ENCODE results near the gene C12orf76. TPM values are rescaled to one million over a fixed set of nuclear protein-coding genes. Genes with fewer than 3 reads are reported as not detected.
"Not testable (repeated sequence)": the region's sequence is repeated elsewhere in the genome, so short reads cannot be mapped to it uniquely, and the experiment has no call there.

The C12orf76 gene
- total and polyA plus RNA-seq, 2 of the 13 experiments (the other 11 are each of a cell fraction or from before 2014, with no cell fraction given) = 15.8 to 38.4 TPM

- Histone ChIP-seq H4K20me1 (ENCODE audit: insufficient read depth, low read length) (no peaks in the 10 kb centered on the region), H3K9me3 (ENCODE audit: low read length) (no peaks in the 10 kb centered on the region), H3K79me2 (ENCODE audit: insufficient read depth, low read length) (no peaks in the 10 kb centered on the region), H2AFZ (ENCODE audit: low read length) (no peak overlapping the region), H3K36me3 (replicated peaks in 1 of 2; ENCODE audit: control insufficient read depth in 1 of 2, insufficient read depth in 2 of 2, low read length in 2 of 2) (no peaks in the 10 kb centered on the region), H3K4me3 (replicated peaks in 1 of 3; ENCODE audit: insufficient read depth in 1 of 3, low read depth in 2 of 3, low read length in 3 of 3) (no peak overlapping the region), H3K27me3 (ENCODE audit: control insufficient read depth in 1 of 2, insufficient read depth in 2 of 2, low read length in 2 of 2) (no peaks in the 10 kb centered on the region), H3K27ac (ENCODE audit: extremely low read length, insufficient read depth, low read length) (no peak overlapping the region), H3K4me1 (ENCODE audit: insufficient read depth, low read length) (peaks cover 8% of the 10 kb centered on the region), H3K9ac (ENCODE audit: insufficient read depth, low read depth, low read length) (no peak overlapping the region), H3K4me2 (ENCODE audit: low read depth, low read length) (no peak overlapping the region)
- in situ Hi-C loops (cut with HindIII; ENCODE audit: extremely low pct_ligation_motif_present, low pct_unique_long_range_greater_than_20kb) (no loop called here), intact Hi-C loops (cut with micrococcal nuclease; ENCODE audit: unreplicated experiment) (no loop called here)
- 59% methylated on average over 2 of the region's 2 CpGs for WGBS (ENCODE audit: low lambda C conversion rate)
- TF ChIP-seq, protein P1, sequence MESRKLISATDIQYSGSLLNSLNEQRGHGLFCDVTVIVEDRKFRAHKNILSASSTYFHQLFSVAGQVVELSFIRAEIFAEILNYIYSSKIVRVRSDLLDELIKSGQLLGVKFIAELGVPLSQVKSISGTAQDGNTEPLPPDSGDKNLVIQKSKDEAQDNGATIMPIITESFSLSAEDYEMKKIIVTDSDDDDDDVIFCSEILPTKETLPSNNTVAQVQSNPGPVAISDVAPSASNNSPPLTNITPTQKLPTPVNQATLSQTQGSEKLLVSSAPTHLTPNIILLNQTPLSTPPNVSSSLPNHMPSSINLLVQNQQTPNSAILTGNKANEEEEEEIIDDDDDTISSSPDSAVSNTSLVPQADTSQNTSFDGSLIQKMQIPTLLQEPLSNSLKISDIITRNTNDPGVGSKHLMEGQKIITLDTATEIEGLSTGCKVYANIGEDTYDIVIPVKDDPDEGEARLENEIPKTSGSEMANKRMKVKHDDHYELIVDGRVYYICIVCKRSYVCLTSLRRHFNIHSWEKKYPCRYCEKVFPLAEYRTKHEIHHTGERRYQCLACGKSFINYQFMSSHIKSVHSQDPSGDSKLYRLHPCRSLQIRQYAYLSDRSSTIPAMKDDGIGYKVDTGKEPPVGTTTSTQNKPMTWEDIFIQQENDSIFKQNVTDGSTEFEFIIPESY (CRISPR knock-in tag; IDR thresholded peaks at IDR 0.05) = peak; percentile 48; the same call in 1 of the 2 replicates
- TF ChIP-seq ZNF333 (CRISPR knock-in tag; IDR thresholded peaks at IDR 0.05; ENCODE audit: borderline replicate concordance) = no peak
- BruUV-seq (replicated peaks) = no TSS peak
- ATAC-seq = peak; percentile 48; the same call in 2 of the 3 replicates
- CTCF ChIA-PET (ENCODE audit: low intra/inter-chr PET ratio, low total read pairs) = no interaction called here
- no peak for DNase-seq (ENCODE audit: low spot score)
- no peak for FAIRE-seq
- POLR2A ChIA-PET = no interaction called here
Observed at GRCh38 chr12:110068654-110069053, 20.3 kb upstream of the C12orf76 start.

- intact Hi-C loops (cut with micrococcal nuclease; ENCODE audit: unreplicated experiment); H4K20me1 ChIP-seq (ENCODE audit: insufficient read depth, low read length); BruUV-seq (replicated peaks); in situ Hi-C loops (cut with HindIII; ENCODE audit: extremely low pct_ligation_motif_present, low pct_unique_long_range_greater_than_20kb); H3K27me3 ChIP-seq (ENCODE audit: control insufficient read depth in 1 of 2, insufficient read depth in 2 of 2, low read length in 2 of 2); ATAC-seq; H3K4me3 ChIP-seq (replicated peaks in 1 of 3; ENCODE audit: insufficient read depth in 1 of 3, low read depth in 2 of 3, low read length in 3 of 3); H3K9ac ChIP-seq (ENCODE audit: insufficient read depth, low read depth, low read length); DNase-seq (ENCODE audit: low spot score); H3K27ac ChIP-seq (ENCODE audit: extremely low read length, insufficient read depth, low read length); FAIRE-seq; H3K9me3 ChIP-seq (ENCODE audit: low read length); H2AFZ ChIP-seq (ENCODE audit: low read length); POLR2A ChIA-PET; H3K79me2 ChIP-seq (ENCODE audit: insufficient read depth, low read length); H3K4me2 ChIP-seq (ENCODE audit: low read depth, low read length); H3K4me1 ChIP-seq (ENCODE audit: insufficient read depth, low read length); H3K36me3 ChIP-seq (replicated peaks in 1 of 2; ENCODE audit: control insufficient read depth in 1 of 2, insufficient read depth in 2 of 2, low read length in 2 of 2); CTCF ChIA-PET (ENCODE audit: low intra/inter-chr PET ratio, low total read pairs): not testable (repeated sequence)
- WGBS (ENCODE audit: low lambda C conversion rate) = 74% methylated on average over 9 of the region's 9 CpGs
Observed at GRCh38 chr12:110068115-110068514, 19.8 kb upstream of the C12orf76 start.

Measured in HepG2 (cell line).